IPS-18a (cell line): ENCODE measurements around the gene LAMA4.

Experiments used
- H3K27ac ChIP-seq: one replicate; pipeline ENCODE4 v1.5.1; 2013; ENCODE audit warnings: low read length
- H3K27me3 ChIP-seq: one replicate; pipeline ENCODE4 v1.6.1; 2013; ENCODE audit warnings: mild to moderate bottlenecking, low read length; ENCODE audit not compliant: control insufficient read depth, insufficient read depth
- H3K36me3 ChIP-seq: one replicate; pipeline ENCODE4 v1.6.1; 2013; ENCODE audit warnings: low read depth, low read length; ENCODE audit not compliant: control insufficient read depth
- H3K4me1 ChIP-seq: one replicate; pipeline ENCODE4 v1.6.1; 2013; ENCODE audit warnings: low read depth, low read length; ENCODE audit not compliant: control insufficient read depth
- H3K4me3 ChIP-seq: one replicate; pipeline ENCODE4 v1.5.1; 2013; ENCODE audit warnings: low read length
- H3K9ac ChIP-seq: one replicate; pipeline ENCODE4 v1.6.1; 2013; ENCODE audit warnings: mild to moderate bottlenecking, low read length, moderate library complexity
- H3K9me3 ChIP-seq: one replicate; pipeline ENCODE4 v1.6.1; 2013; ENCODE audit warnings: low read depth, low read length; ENCODE audit not compliant: control insufficient read depth

LAMA4 gene

DNA sequence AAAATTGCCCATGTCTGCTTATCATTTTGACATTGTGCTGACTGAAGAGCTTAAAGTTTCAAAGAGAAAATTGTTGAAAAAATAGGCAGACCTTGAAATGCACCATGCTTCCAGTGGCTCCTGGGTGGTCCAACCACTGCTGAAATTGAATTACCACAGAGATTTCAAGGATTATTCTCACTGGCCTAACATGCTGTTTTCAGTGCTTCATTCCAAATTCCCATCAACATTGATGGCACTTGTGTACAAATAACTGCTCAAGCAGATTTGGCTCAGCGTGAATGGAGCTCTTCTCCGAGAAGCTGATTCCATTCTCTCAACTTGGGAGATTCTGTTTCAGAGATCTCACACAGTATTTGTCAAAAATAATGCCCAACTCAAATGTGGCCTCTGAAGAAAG is 75.5 kb downstream of the LAMA4 start:
- Histone ChIP-seq H3K9me3 (no peaks in the 10 kb centered on the region), H3K36me3 (no peaks in the 10 kb centered on the region), H3K9ac (no peak overlapping the region)

DNA sequence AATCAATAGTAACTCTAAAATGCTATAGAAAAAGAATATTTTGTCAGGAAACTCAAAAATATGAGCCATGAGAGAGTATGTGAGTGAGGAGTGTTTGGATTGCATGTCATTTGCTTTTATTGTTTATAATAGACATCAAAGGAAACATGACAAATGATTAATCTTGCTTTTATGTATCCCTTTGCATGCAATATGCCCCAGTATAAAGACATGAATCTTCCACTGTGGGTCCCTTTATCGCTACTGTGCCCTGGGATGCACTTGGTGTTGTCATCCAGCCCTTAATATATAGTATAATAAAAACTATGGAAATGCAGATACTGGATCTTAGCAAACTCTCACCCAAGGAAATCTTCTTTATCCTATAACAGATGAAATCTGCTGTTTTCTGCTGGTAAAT is 77.3 kb downstream of the LAMA4 start:
- Histone ChIP-seq H3K27ac (no peak overlapping the region), H3K36me3 (no peaks in the 10 kb centered on the region), H3K4me1 (no peaks in the 10 kb centered on the region), H3K4me3 (no peak overlapping the region), H3K9me3 (no peaks in the 10 kb centered on the region), H3K9ac (no peak overlapping the region), H3K27me3 (no peaks in the 10 kb centered on the region)

More for the DNA sequence above, 75.5 kb downstream of the LAMA4 start:
- Histone ChIP-seq H3K4me3 (no peak overlapping the region), H3K27ac (no peak overlapping the region), H3K4me1 (no peaks in the 10 kb centered on the region), H3K27me3 (no peaks in the 10 kb centered on the region)

DNA sequence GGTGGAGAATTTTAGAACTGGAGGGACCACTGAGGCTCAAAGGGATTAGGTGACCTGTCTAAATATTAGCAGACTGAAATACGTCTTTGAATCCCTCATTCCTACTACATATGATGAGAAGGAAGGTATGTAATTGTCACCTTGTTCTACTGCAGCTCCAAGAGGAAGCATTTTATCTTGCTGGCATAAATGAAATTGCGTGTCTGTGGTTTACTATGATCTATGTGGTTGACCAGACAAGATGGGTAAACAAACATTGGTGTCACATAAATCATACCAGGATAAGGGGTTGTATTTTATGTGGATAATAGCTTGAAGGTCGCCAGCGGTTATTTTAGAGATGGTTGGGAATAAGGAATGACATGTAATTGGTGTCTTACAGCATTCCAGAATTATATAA is 78.2 kb downstream of the LAMA4 start:
- no peak overlapping the region for H3K27ac ChIP-seq
- H3K9ac ChIP-seq = no peak overlapping the region
- H3K4me3 ChIP-seq = no peak overlapping the region
- no peaks in the 10 kb centered on the region for H3K9me3 ChIP-seq
- H3K36me3 ChIP-seq = no peaks in the 10 kb centered on the region
- no peaks in the 10 kb centered on the region for H3K4me1 ChIP-seq
- no peaks in the 10 kb centered on the region for H3K27me3 ChIP-seq

DNA sequence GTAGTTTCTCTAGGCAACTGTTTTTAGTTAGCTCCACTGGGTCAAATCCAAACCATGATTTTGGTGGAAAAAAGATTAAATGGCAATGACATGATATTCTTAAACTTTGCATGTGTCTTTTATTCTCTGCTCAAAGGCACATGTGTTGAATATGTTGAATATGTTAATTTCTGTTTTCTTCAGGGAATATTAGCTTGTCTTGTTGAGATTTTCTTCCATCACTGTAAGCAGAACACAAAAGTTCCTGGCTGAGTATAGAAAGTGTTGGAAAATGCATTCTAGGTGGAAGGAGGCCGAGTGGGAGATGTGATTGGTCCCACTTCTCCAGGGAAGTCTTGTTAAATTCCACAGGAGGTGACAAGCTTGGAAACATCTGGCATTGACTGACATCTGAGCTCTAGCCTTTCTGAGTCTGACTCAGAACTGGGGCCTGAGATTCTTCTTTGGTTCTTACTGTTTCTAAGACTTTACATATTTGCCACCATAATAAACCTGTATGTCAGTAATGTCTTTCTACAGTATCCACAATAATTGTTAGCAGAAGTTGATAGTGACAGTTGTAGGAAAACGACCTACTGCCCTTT is 81.1 kb downstream of the LAMA4 start:
- no peak overlapping the region for H3K9ac ChIP-seq
- H3K4me3 ChIP-seq = no peak overlapping the region
- H3K27ac ChIP-seq = no peak overlapping the region
- no peaks in the 10 kb centered on the region for H3K27me3 ChIP-seq
- H3K4me1 ChIP-seq = no peaks in the 10 kb centered on the region
- H3K9me3 ChIP-seq = no peaks in the 10 kb centered on the region
- no peaks in the 10 kb centered on the region for H3K36me3 ChIP-seq

DNA sequence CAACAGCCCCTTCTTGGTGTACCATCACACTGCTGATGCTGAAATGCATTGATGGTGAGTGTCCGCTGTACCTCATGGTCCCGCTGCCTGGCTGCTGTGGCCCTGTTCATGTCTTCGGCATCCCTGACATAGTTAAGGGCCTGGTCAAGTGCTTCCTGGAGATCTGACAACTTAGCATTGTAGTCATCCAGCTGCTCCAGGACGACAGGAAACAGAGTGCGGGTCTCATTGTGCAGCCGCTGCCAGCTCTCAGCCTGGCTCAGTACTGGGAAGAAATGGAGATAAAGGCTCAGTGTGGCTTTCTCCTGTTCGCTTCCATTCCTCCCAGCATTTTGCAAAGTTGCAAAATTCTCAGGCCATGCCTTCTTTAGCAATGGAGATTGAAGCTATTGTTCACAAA is 81.8 kb downstream of the LAMA4 start:
- Histone ChIP-seq H3K27me3 (no peaks in the 10 kb centered on the region), H3K36me3 (no peaks in the 10 kb centered on the region), H3K4me3 (no peak overlapping the region), H3K27ac (no peak overlapping the region), H3K9me3 (no peaks in the 10 kb centered on the region), H3K4me1 (no peaks in the 10 kb centered on the region), H3K9ac (no peak overlapping the region)

DNA sequence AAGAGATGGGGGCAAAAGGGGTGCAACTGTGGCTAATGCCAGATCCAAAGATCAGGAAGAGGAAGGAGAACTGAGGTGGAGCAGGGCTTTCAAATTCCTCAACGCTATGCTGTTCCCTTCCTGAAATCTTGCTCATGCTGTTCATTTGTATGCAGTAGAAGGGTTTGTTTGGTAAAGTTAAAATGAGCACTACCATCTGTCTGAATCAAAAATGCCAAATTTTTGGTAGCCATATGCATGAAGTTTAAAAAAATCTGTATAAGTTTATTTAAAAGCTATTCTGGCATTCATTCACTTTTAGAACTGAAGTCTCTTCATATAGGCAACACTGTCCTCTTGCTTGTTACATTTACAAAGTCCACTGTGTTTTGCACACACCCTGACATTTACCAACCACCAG is 84.8 kb downstream of the LAMA4 start:
- Histone ChIP-seq H3K4me3 (no peak overlapping the region), H3K27ac (no peak overlapping the region), H3K36me3 (no peaks in the 10 kb centered on the region), H3K9ac (no peak overlapping the region), H3K9me3 (no peaks in the 10 kb centered on the region), H3K27me3 (no peaks in the 10 kb centered on the region), H3K4me1 (no peaks in the 10 kb centered on the region)

DNA sequence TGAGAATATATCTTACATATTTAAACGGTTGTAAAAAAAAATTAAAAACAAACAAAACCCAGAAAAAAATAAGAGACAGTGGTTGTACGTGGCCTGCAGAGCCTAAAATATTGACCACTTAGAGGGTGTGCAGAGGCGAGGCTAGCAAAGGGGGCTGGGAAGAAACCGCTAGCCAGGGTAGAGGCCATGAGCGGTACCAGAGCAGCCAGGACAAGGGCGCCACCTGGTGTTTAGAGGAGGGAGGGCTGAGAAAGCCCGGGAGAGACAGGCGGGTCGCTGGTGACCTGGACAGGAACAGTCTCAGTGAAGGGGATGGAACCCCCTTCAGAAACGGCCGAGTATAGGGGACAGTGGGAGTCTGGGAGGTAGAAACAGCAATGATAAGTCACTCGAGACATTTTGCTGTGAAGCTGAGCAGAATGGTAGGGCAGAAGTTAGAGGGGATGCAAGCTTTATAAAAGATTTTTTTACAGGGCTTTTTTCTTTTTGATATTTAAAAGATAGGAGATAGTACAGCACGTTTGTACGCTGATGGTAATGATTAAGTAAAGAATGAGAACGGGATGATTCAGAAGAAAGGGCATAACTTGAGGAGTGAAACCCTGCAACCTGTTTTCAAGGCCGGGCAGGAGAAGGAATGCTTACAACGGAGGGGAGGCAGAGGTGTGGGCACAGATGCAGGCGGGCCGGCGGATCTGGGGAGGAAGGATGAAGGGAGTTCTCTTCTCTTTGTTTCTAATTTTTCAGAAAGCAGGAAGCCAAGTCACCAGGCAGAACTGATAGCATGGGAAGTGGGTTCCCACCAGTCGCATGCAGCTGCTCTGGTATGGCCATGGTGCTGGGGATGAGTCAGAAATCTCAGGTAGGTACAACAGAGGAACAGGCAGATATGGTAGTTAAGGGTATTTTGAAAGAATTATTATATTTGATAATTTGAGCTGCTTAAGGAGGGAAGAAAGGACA is 90.8 kb downstream of the LAMA4 start:
- Histone ChIP-seq H3K27ac (no peak overlapping the region), H3K4me3 (no peak overlapping the region), H3K9me3 (no peaks in the 10 kb centered on the region), H3K9ac (no peak overlapping the region), H3K27me3 (no peaks in the 10 kb centered on the region), H3K36me3 (no peaks in the 10 kb centered on the region), H3K4me1 (no peaks in the 10 kb centered on the region)

DNA sequence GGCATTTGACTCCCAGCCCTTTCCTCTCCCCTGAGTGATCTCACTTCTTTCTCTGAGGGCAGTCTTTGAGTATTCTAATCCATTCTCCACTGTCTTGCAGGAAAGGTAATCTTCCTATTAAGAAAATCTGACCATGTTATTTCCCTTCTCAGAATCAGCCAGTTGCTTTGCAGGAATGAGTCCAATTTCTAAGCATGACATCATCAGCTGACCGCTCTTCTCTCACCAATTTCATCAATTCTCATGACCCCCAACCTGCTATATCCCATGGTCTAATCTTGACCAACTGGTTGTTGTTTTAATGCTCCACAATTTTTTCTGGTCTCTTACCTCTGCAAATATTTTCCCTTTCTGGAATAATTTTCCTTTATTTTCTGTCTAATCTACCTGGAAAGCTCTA is 93.6 kb downstream of the LAMA4 start:
- Histone ChIP-seq H3K27me3 (no peaks in the 10 kb centered on the region), H3K9me3 (no peaks in the 10 kb centered on the region)

DNA sequence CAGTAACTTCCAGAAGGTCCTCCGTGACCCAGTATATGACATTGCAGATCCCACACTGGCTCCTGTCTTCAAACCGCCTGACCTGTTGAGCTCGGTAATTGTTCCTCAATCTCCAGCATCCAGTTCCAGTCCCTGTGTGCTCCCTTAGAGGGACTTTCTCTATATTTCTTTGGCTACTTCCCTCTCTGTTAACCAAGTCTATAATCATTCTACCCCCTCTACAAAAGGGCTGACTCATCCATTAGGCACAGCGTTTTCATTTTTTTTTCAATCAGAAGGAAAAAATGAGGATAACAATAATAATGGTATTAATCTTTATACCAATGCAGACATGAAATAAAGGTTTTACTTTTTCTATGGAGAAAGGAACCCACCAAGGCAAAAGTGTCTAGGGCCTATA is 97.7 kb downstream of the LAMA4 start:
- no peaks in the 10 kb centered on the region for H3K27me3 ChIP-seq
- H3K9ac ChIP-seq = no peak overlapping the region
- H3K4me3 ChIP-seq = no peak overlapping the region
- H3K4me1 ChIP-seq = no peaks in the 10 kb centered on the region
- H3K9me3 ChIP-seq = no peaks in the 10 kb centered on the region
- no peak overlapping the region for H3K27ac ChIP-seq
- H3K36me3 ChIP-seq = no peaks in the 10 kb centered on the region

More for the DNA sequence above, 93.6 kb downstream of the LAMA4 start:
- Histone ChIP-seq H3K4me3 (no peak overlapping the region), H3K36me3 (no peaks in the 10 kb centered on the region), H3K4me1 (no peaks in the 10 kb centered on the region), H3K9ac (no peak overlapping the region), H3K27ac (no peak overlapping the region)

DNA sequence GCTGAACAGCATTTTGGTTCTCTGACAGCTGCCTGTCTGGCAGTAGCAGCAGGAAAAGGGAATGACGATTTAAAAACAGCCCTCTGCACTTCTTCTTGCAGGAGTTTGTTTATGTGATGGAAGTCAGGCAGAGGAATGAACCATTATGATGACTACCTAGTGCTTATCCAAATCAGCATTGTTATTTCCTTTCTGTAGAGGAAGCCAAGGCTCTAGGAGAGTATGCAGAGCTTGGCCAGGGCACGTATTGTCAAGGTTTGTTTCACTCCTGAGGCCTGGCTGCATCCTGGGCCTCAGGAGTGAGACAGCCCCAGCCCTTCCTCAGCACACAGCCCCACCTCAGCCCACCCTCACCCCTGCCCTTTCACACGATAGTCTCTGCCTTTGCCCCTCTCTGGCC is 98.5 kb downstream of the LAMA4 start:
- H3K36me3 ChIP-seq = no peaks in the 10 kb centered on the region
- H3K9me3 ChIP-seq = no peaks in the 10 kb centered on the region
- H3K4me3 ChIP-seq = no peak overlapping the region
- no peaks in the 10 kb centered on the region for H3K27me3 ChIP-seq
- no peaks in the 10 kb centered on the region for H3K4me1 ChIP-seq
- no peak overlapping the region for H3K9ac ChIP-seq
- H3K27ac ChIP-seq = no peak overlapping the region

DNA sequence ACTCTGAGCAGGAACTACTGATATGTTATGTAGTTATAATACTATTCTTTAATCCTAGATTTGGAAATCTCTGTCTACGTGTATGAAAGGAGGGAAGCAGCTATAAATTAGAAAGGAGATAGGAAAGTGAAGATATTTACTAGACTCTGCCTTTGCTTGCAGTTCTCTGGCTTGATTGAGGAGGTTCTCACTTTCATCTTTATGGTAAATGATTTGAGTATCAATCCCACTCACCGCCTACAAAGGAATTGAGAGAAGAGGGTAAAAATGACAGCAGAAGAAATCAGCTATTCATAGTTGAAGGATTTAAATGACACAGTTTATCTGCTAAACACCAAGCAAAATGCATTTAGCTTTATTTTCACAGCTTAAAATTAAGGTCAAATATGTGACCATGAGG is 99.7 kb downstream of the LAMA4 start:
- Histone ChIP-seq H3K9me3 (no peaks in the 10 kb centered on the region), H3K36me3 (no peaks in the 10 kb centered on the region), H3K4me1 (no peaks in the 10 kb centered on the region), H3K27me3 (no peaks in the 10 kb centered on the region), H3K9ac (no peak overlapping the region), H3K27ac (no peak overlapping the region), H3K4me3 (no peak overlapping the region)
